Activated B cell treated with CpG ODN at 0.5 μM for 24 hours (primary cell): ENCODE measurements around the gene CCP110. TPM values are rescaled to one million over a fixed set of nuclear protein-coding genes. Genes with fewer than 3 reads are reported as not detected.

Source experiments
- ATAC-seq: fragments of 200-7000 bp; cut with Tn5 transposase; one replicate; pipeline ENCODE4 v1.10.0; 2021; ENCODE audit warnings: low read depth, mild to moderate bottlenecking, moderate library complexity
- CTCF ChIA-PET: fragments of 350-600 bp; sonication (Branson Sonifier 250); formaldehyde crosslinking; loops from one replicate; lab custom pipeline; 2021; ENCODE audit warnings: antibody characterized with exemption; lab: Charles Lee
- POLR2A ChIA-PET: fragments of 350-600 bp; sonication (Branson Sonifier 250); formaldehyde crosslinking; loops from one replicate; lab custom pipeline; 2021; ENCODE audit warnings: antibody characterized with exemption; lab: Charles Lee
- DNase-seq: peaks from one replicate; pipeline ENCODE4 v3.0.0; 2022
- H3K27ac Mint-ChIP-seq: one replicate; pipeline ENCODE4 v1.8.0; 2020; ENCODE audit warnings: mixed read lengths
- H3K27me3 Mint-ChIP-seq: one replicate; pipeline ENCODE4 v1.8.0; 2021; ENCODE audit warnings: mixed read lengths
- H3K36me3 Mint-ChIP-seq: one replicate; pipeline ENCODE4 v1.8.0; 2021; ENCODE audit warnings: low read depth, mixed read lengths
- H3K4me1 Mint-ChIP-seq: one replicate; pipeline ENCODE4 v1.8.0; 2021; ENCODE audit warnings: mixed read lengths
- H3K4me3 Mint-ChIP-seq: one replicate; pipeline ENCODE4 v1.8.0; 2020; ENCODE audit warnings: mild to moderate bottlenecking, mixed read lengths
- H3K9me3 Mint-ChIP-seq: one replicate; pipeline ENCODE4 v1.8.0; 2020; ENCODE audit warnings: mixed read lengths
- CTCF ChIP-seq: fragments of 200-600 bp; IDR thresholded peaks from one replicate; pipeline ENCODE4 v1.8.0; 2022; ENCODE audit warnings: antibody characterized with exemption, mild to moderate bottlenecking
- intact Hi-C: fragments of 100-400 bp; cut with micrococcal nuclease; formaldehyde crosslinking; loops from one replicate; pipeline ENCODE4 v1.15.1; 2024
- total RNA-seq: library from RNA; stranded (reverse); gene quantifications from 2 replicates; pipeline ENCODE4 v1.2.3, GENCODE V29; 2022

CCP110 gene
- total RNA-seq, 1 donor from 2014 or later = 12.7 TPM

- intact Hi-C loops = no loop called here
- Mint-ChIP-seq H3K27ac (no peak overlapping the region), H3K36me3 (peaks cover 67% of the 10 kb centered on the region), H3K27me3 (no peaks in the 10 kb centered on the region), H3K9me3 (no peaks in the 10 kb centered on the region), H3K4me1 (no peaks in the 10 kb centered on the region), H3K4me3 (no peak overlapping the region)
- no peak for TF ChIP-seq CTCF
- POLR2A ChIA-PET = interaction anchor here (0.6 kb wide), 1 partner anchor 13 kb away, joined by 5 read pairs; no protein-coding TSS in a partner anchor
- DNase-seq (no peak), ATAC-seq (no peak)
- CTCF ChIA-PET = interaction anchor here (0.6 to 4.8 kb wide), 4 partner anchors 11 to 287 kb away, joined by 3 to 22 read pairs (median 4); no protein-coding TSS in a partner anchor
Measured at GRCh38 chr16:19599968-19600716, 76.4 kb downstream of the CCP110 start.

GRCh38 chr16:19601083-19601976 is 77.6 kb downstream of the CCP110 start:
- no peak for DNase-seq
- peaks cover 4% of the 10 kb centered on the region for H3K9me3 Mint-ChIP-seq
- intact Hi-C loops = no loop called here
- no peak overlapping the region for H3K4me3 Mint-ChIP-seq
- ChIA-PET POLR2A (no interaction called here), CTCF (interaction anchor here (0.7 to 4.8 kb wide), 5 partner anchors 11 to 286 kb away, joined by 3 to 22 read pairs (median 5); partner anchors contain the start of gene VPS35L)
- H3K27ac Mint-ChIP-seq = no peak overlapping the region
- H3K4me1 Mint-ChIP-seq = no peaks in the 10 kb centered on the region
- TF ChIP-seq CTCF = no peak
- no peaks in the 10 kb centered on the region for H3K27me3 Mint-ChIP-seq
- no peak for ATAC-seq
- H3K36me3 Mint-ChIP-seq = peaks cover 68% of the 10 kb centered on the region

Other genes starting within 250 kb of the CCP110 start
- gene CLEC19A, start 238.2 kb upstream of the CCP110 start, total RNA-seq = not detected in 2 replicates
- gene TMC5, start 106.1 kb upstream of the CCP110 start, total RNA-seq = 0.07 TPM in 1 of 2 replicates, not detected in the other
- gene GDE1, start 1.8 kb upstream of the CCP110 start, total RNA-seq = 17.0 and 18.3 TPM in 2 replicates
- 59.7 and 66.0 TPM in 2 replicates for gene VPS35L, start 31.8 kb downstream of the CCP110 start, total RNA-seq
- gene KNOP1, start 194.3 kb downstream of the CCP110 start, total RNA-seq = 19.0 and 20.5 TPM in 2 replicates
- gene IQCK, start 194.3 kb downstream of the CCP110 start, total RNA-seq = 3.2 and 3.8 TPM in 2 replicates